ENCODE measurements around the gene TMX3. TPM values are rescaled to one million over a fixed set of nuclear protein-coding genes. Genes with fewer than 3 reads are reported as not detected.

The TMX3 gene
- total RNA-seq, 1 donor: 94.5 TPM

DNA sequence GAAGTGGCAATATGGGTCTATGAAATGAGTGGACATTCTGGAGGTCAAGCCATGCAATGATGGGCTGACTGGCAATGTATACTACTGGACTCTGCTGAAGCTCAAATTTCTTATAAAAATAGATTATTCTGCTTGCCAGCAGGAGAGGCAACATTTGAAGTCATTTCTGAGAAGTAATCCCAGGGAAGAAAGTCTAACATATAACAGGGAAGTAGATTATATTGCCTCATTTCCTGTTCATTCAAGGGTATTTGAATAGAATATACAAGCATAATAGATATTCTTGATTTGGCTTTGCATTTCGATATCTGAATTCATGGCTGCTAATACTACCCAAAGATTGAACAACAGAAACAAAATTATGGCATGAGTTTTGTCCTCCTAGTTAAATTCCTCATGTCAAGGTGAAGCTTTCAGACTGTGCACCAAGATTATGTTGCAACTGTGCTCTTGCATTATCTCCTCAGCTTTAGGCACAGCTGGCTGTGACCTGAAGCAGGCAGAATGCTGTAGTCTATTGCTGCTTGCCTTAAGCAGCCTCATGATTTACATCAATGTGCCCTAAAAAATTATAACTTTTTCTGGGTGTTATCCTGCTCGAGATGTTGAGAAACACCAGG, 13.3 kb upstream of the TMX3 start:
- no peaks in the 10 kb centered on the region for H3K36me3 ChIP-seq (ENCODE audit: insufficient read depth, low read length)
- TF ChIP-seq, protein P1, sequence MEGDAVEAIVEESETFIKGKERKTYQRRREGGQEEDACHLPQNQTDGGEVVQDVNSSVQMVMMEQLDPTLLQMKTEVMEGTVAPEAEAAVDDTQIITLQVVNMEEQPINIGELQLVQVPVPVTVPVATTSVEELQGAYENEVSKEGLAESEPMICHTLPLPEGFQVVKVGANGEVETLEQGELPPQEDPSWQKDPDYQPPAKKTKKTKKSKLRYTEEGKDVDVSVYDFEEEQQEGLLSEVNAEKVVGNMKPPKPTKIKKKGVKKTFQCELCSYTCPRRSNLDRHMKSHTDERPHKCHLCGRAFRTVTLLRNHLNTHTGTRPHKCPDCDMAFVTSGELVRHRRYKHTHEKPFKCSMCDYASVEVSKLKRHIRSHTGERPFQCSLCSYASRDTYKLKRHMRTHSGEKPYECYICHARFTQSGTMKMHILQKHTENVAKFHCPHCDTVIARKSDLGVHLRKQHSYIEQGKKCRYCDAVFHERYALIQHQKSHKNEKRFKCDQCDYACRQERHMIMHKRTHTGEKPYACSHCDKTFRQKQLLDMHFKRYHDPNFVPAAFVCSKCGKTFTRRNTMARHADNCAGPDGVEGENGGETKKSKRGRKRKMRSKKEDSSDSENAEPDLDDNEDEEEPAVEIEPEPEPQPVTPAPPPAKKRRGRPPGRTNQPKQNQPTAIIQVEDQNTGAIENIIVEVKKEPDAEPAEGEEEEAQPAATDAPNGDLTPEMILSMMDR (IDR thresholded peaks at IDR 0.05; ENCODE audit: extremely low read depth, low read depth, low read length): no peak
- no peak overlapping the region for H3K4me3 ChIP-seq (ENCODE audit: insufficient read depth, low read length)
- DNase-seq (ENCODE audit: insufficient read length, low spot score, missing footprints): peak; percentile 23
- peaks cover 8% of the 10 kb centered on the region for H3K4me1 ChIP-seq (ENCODE audit: insufficient read depth, low read length)
- no peaks in the 10 kb centered on the region for H4K20me1 ChIP-seq (ENCODE audit: insufficient read depth, low read length)
- H3K9me3 ChIP-seq (ENCODE audit: low read depth, low read length): no peaks in the 10 kb centered on the region
- no peaks in the 10 kb centered on the region for H3K27me3 ChIP-seq (ENCODE audit: insufficient read depth, low read length)
- H3K27ac ChIP-seq (ENCODE audit: low read depth, low read length): no peak overlapping the region
- no peak overlapping the region for H3K4me2 ChIP-seq (ENCODE audit: insufficient read depth, low read length)
- no peak overlapping the region for H2AFZ ChIP-seq (ENCODE audit: low read length)
- H3K79me2 ChIP-seq (ENCODE audit: insufficient read depth, low read length): no peaks in the 10 kb centered on the region

DNA sequence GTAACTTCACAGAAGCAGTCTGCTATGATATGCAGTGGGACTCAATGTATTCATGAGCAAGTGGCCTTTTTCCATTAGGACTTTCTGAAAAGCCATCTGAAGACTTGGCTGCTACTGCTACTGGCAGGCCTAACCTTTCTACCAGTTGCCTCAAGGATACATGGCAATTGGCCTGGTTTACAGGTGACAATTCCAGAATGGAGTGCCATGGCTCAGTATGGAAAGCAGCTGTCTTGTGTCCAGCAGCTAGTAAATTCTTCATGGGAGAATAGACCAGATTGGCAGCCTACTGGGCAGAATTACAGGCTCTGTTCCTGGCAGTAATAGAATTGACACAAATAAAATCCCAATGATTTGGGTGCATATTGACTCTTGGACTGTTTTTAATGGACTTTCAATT, 12.6 kb upstream of the TMX3 start:
- no peak overlapping the region for H3K27ac ChIP-seq (ENCODE audit: low read depth, low read length)
- peaks cover 8% of the 10 kb centered on the region for H3K4me1 ChIP-seq (ENCODE audit: insufficient read depth, low read length)
- H3K9me3 ChIP-seq (ENCODE audit: low read depth, low read length): no peaks in the 10 kb centered on the region
- H3K27me3 ChIP-seq (ENCODE audit: insufficient read depth, low read length): no peaks in the 10 kb centered on the region
- no peaks in the 10 kb centered on the region for H4K20me1 ChIP-seq (ENCODE audit: insufficient read depth, low read length)
- H3K4me2 ChIP-seq (ENCODE audit: insufficient read depth, low read length): no peak overlapping the region
- DNase-seq (ENCODE audit: insufficient read length, low spot score, missing footprints): no peak
- H2AFZ ChIP-seq (ENCODE audit: low read length): no peak overlapping the region
- H3K79me2 ChIP-seq (ENCODE audit: insufficient read depth, low read length): no peaks in the 10 kb centered on the region
- no peaks in the 10 kb centered on the region for H3K36me3 ChIP-seq (ENCODE audit: insufficient read depth, low read length)
- TF ChIP-seq, protein P1 (IDR thresholded peaks at IDR 0.05; ENCODE audit: extremely low read depth, low read depth, low read length): no peak
- H3K4me3 ChIP-seq (ENCODE audit: insufficient read depth, low read length): no peak overlapping the region

DNA sequence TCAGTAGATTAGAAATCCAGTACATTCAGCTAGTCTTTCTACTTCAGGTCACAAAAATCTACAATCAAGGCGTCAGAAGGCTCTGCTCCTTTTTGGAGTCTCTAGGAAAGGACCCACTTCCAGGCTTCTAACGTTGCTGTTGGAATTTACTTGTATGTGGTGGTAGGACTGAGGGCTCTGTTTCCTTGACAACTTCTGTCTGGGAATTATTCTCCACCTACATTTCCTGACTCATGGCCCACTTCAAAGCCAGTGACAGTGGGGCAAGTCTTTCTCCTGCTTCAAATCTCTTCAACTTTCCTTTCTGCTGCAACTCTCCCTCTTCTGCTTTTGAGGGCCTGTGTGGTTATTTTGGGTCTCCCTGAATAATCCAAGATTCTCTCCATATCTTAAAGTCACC, 10.4 kb upstream of the TMX3 start:
- TF ChIP-seq, protein P1 (IDR thresholded peaks at IDR 0.05; ENCODE audit: extremely low read depth, low read depth, low read length): no peak
- Histone ChIP-seq H3K27ac (ENCODE audit: low read depth, low read length) (peak overlapping the region; percentile 10), H3K79me2 (ENCODE audit: insufficient read depth, low read length) (no peaks in the 10 kb centered on the region), H3K36me3 (ENCODE audit: insufficient read depth, low read length) (no peaks in the 10 kb centered on the region), H3K4me2 (ENCODE audit: insufficient read depth, low read length) (no peak overlapping the region), H3K27me3 (ENCODE audit: insufficient read depth, low read length) (no peaks in the 10 kb centered on the region), H2AFZ (ENCODE audit: low read length) (peak overlapping the region; percentile 20), H3K4me3 (ENCODE audit: insufficient read depth, low read length) (no peak overlapping the region), H4K20me1 (ENCODE audit: insufficient read depth, low read length) (no peaks in the 10 kb centered on the region), H3K4me1 (ENCODE audit: insufficient read depth, low read length) (peaks cover 14% of the 10 kb centered on the region), H3K9me3 (ENCODE audit: low read depth, low read length) (no peaks in the 10 kb centered on the region)
- peak; percentile 8 for DNase-seq (ENCODE audit: insufficient read length, low spot score, missing footprints)

DNA sequence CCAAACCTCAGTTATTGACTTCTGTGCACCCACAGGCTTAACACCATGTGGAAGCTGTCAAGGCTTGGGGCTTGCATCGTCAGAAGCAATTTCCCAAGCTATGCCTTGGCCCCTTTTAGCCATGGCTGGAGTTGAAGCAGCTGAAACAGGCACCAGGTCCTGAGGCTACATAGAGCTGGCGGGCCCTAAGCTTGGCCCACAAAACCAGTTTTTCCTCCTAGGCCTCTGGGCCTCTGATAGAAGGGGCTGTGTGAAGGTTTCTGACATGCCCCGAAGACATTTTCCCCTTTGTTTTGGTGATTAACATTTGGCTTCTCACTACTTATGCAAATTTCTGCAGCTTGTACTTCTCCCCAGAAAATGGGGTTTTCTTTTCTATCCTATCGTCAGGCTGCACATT, 9.1 kb upstream of the TMX3 start:
- Histone ChIP-seq H3K4me1 (ENCODE audit: insufficient read depth, low read length) (peaks cover 14% of the 10 kb centered on the region), H3K27me3 (ENCODE audit: insufficient read depth, low read length) (no peaks in the 10 kb centered on the region), H4K20me1 (ENCODE audit: insufficient read depth, low read length) (no peaks in the 10 kb centered on the region), H2AFZ (ENCODE audit: low read length) (no peak overlapping the region), H3K9me3 (ENCODE audit: low read depth, low read length) (no peaks in the 10 kb centered on the region), H3K4me2 (ENCODE audit: insufficient read depth, low read length) (no peak overlapping the region), H3K36me3 (ENCODE audit: insufficient read depth, low read length) (no peaks in the 10 kb centered on the region), H3K27ac (ENCODE audit: low read depth, low read length) (no peak overlapping the region), H3K4me3 (ENCODE audit: insufficient read depth, low read length) (no peak overlapping the region), H3K79me2 (ENCODE audit: insufficient read depth, low read length) (no peaks in the 10 kb centered on the region)
- TF ChIP-seq, protein P1 (IDR thresholded peaks at IDR 0.05; ENCODE audit: extremely low read depth, low read depth, low read length): no peak
- no peak for DNase-seq (ENCODE audit: insufficient read length, low spot score, missing footprints)
